ENCODE measurements around the gene ELK4.

The ELK4 gene

GRCh38 chr1:205593532-205593931 is 38.3 kb downstream of the ELK4 start:
- no peak overlapping the region for H3K9ac ChIP-seq (ENCODE audit: low read depth, low read length)
- 0 out of 2 replicates have a peak, but pooled peaks cover under 1% of the 10 kb centered on the region for H3K36me3 ChIP-seq (ENCODE audit: insufficient read depth, low read length)
- H3K4me3 ChIP-seq (ENCODE audit: low read length) = no peak overlapping the region
- no peaks in the 10 kb centered on the region; the same call in 1 of the 2 replicates for H3K4me1 ChIP-seq (ENCODE audit: insufficient read depth, low read length)
- H3K27ac ChIP-seq (ENCODE audit: low read depth, low read length) = no peak overlapping the region
- no peaks in the 10 kb centered on the region for H3K9me3 ChIP-seq (ENCODE audit: insufficient read depth, low read depth, low read length)
- H3K27me3 ChIP-seq (ENCODE audit: insufficient read depth, low read length) = no peaks in the 10 kb centered on the region
- 100% methylated on average over 2 of the region's 4 CpGs for WGBS

- no peaks in the 10 kb centered on the region for H3K9me3 ChIP-seq (ENCODE audit: insufficient read depth, low read depth, low read length)
- H3K27me3 ChIP-seq (ENCODE audit: insufficient read depth, low read length) = no peaks in the 10 kb centered on the region
- WGBS = 86% methylated on average over 14 of the region's 14 CpGs
- H3K4me3 ChIP-seq (ENCODE audit: low read length) = no peak overlapping the region
- H3K9ac ChIP-seq (ENCODE audit: low read depth, low read length) = no peak overlapping the region
- H3K4me1 ChIP-seq (ENCODE audit: insufficient read depth, low read length) = no peaks in the 10 kb centered on the region; the same call in 1 of the 2 replicates
- H3K36me3 ChIP-seq (ENCODE audit: insufficient read depth, low read length) = no peaks in the 10 kb centered on the region
- H3K27ac ChIP-seq (ENCODE audit: low read depth, low read length) = no peak overlapping the region
Observed at GRCh38 chr1:205592443-205593003, 39.3 kb downstream of the ELK4 start.

GRCh38 chr1:205591522-205592351 is 40.1 kb downstream of the ELK4 start:
- Histone ChIP-seq H3K27ac (ENCODE audit: low read depth, low read length) (no peak overlapping the region), H3K9me3 (ENCODE audit: insufficient read depth, low read depth, low read length) (no peaks in the 10 kb centered on the region), H3K4me3 (ENCODE audit: low read length) (peak overlapping the region; percentile 49), H3K27me3 (ENCODE audit: insufficient read depth, low read length) (no peaks in the 10 kb centered on the region), H3K9ac (ENCODE audit: low read depth, low read length) (peak overlapping the region; percentile 62; the same call in 1 of the 2 replicates), H3K36me3 (ENCODE audit: insufficient read depth, low read length) (no peaks in the 10 kb centered on the region), H3K4me1 (ENCODE audit: insufficient read depth, low read length) (no peaks in the 10 kb centered on the region; the same call in 1 of the 2 replicates)
- 11% methylated on average over 36 of the region's 40 CpGs for WGBS

GRCh38 chr1:205590777-205591513 is 40.9 kb downstream of the ELK4 start:
- Histone ChIP-seq H3K36me3 (ENCODE audit: insufficient read depth, low read length) (no peaks in the 10 kb centered on the region), H3K9ac (ENCODE audit: low read depth, low read length) (no peak overlapping the region)

GRCh38 chr1:205590457-205590768 is 41.4 kb downstream of the ELK4 start:
- Histone ChIP-seq H3K27me3 (ENCODE audit: insufficient read depth, low read length) (no peaks in the 10 kb centered on the region), H3K9ac (ENCODE audit: low read depth, low read length) (no peak overlapping the region), H3K4me1 (ENCODE audit: insufficient read depth, low read length) (no peaks in the 10 kb centered on the region; the same call in 1 of the 2 replicates), H3K4me3 (ENCODE audit: low read length) (no peak overlapping the region), H3K27ac (ENCODE audit: low read depth, low read length) (no peak overlapping the region), H3K9me3 (ENCODE audit: insufficient read depth, low read depth, low read length) (no peaks in the 10 kb centered on the region), H3K36me3 (ENCODE audit: insufficient read depth, low read length) (no peaks in the 10 kb centered on the region)
- 87% methylated on average over 5 of the region's 5 CpGs for WGBS

More at GRCh38 chr1:205590777-205591513, 40.9 kb downstream of the ELK4 start:
- no peaks in the 10 kb centered on the region; the same call in 1 of the 2 replicates for H3K4me1 ChIP-seq (ENCODE audit: insufficient read depth, low read length)
- no peak overlapping the region for H3K27ac ChIP-seq (ENCODE audit: low read depth, low read length)
- H3K4me3 ChIP-seq (ENCODE audit: low read length) = no peak overlapping the region
- H3K27me3 ChIP-seq (ENCODE audit: insufficient read depth, low read length) = no peaks in the 10 kb centered on the region
- 82% methylated on average over 9 of the region's 9 CpGs for WGBS
- H3K9me3 ChIP-seq (ENCODE audit: insufficient read depth, low read depth, low read length) = no peaks in the 10 kb centered on the region

GRCh38 chr1:205589618-205590456 is 42.0 kb downstream of the ELK4 start:
- no peaks in the 10 kb centered on the region for H3K27me3 ChIP-seq (ENCODE audit: insufficient read depth, low read length)
- H3K9ac ChIP-seq (ENCODE audit: low read depth, low read length) = no peak overlapping the region
- 91% methylated on average over 7 of the region's 7 CpGs for WGBS
- no peaks in the 10 kb centered on the region for H3K36me3 ChIP-seq (ENCODE audit: insufficient read depth, low read length)
- H3K4me1 ChIP-seq (ENCODE audit: insufficient read depth, low read length) = no peaks in the 10 kb centered on the region; the same call in 1 of the 2 replicates
- no peak overlapping the region for H3K27ac ChIP-seq (ENCODE audit: low read depth, low read length)
- no peaks in the 10 kb centered on the region for H3K9me3 ChIP-seq (ENCODE audit: insufficient read depth, low read depth, low read length)
- no peak overlapping the region for H3K4me3 ChIP-seq (ENCODE audit: low read length)

GRCh38 chr1:205589046-205589445 is 42.8 kb downstream of the ELK4 start:
- Histone ChIP-seq H3K9me3 (ENCODE audit: insufficient read depth, low read depth, low read length) (no peaks in the 10 kb centered on the region), H3K9ac (ENCODE audit: low read depth, low read length) (no peak overlapping the region), H3K36me3 (ENCODE audit: insufficient read depth, low read length) (no peaks in the 10 kb centered on the region), H3K4me1 (ENCODE audit: insufficient read depth, low read length) (no peaks in the 10 kb centered on the region; the same call in 1 of the 2 replicates), H3K4me3 (ENCODE audit: low read length) (no peak overlapping the region), H3K27me3 (ENCODE audit: insufficient read depth, low read length) (no peaks in the 10 kb centered on the region), H3K27ac (ENCODE audit: low read depth, low read length) (no peak overlapping the region)
- WGBS = 92% methylated on average over 7 of the region's 7 CpGs

GRCh38 chr1:205588636-205589035 is 43.2 kb downstream of the ELK4 start:
- Histone ChIP-seq H3K36me3 (ENCODE audit: insufficient read depth, low read length) (no peaks in the 10 kb centered on the region), H3K27me3 (ENCODE audit: insufficient read depth, low read length) (no peaks in the 10 kb centered on the region), H3K4me1 (ENCODE audit: insufficient read depth, low read length) (no peaks in the 10 kb centered on the region; the same call in 1 of the 2 replicates), H3K9ac (ENCODE audit: low read depth, low read length) (no peak overlapping the region), H3K27ac (ENCODE audit: low read depth, low read length) (no peak overlapping the region), H3K9me3 (ENCODE audit: insufficient read depth, low read depth, low read length) (no peaks in the 10 kb centered on the region), H3K4me3 (ENCODE audit: low read length) (no peak overlapping the region)
- 64% methylated on average over 6 of the region's 6 CpGs for WGBS

- Histone ChIP-seq H3K36me3 (ENCODE audit: insufficient read depth, low read length) (no peaks in the 10 kb centered on the region), H3K4me1 (ENCODE audit: insufficient read depth, low read length) (no peaks in the 10 kb centered on the region; the same call in 1 of the 2 replicates), H3K27me3 (ENCODE audit: insufficient read depth, low read length) (no peaks in the 10 kb centered on the region), H3K27ac (ENCODE audit: low read depth, low read length) (no peak overlapping the region), H3K9ac (ENCODE audit: low read depth, low read length) (no peak overlapping the region), H3K4me3 (ENCODE audit: low read length) (no peak overlapping the region), H3K9me3 (ENCODE audit: insufficient read depth, low read depth, low read length) (no peaks in the 10 kb centered on the region)
- 86% methylated on average over 4 of the region's 4 CpGs for WGBS
Observed at GRCh38 chr1:205587581-205587980, 44.2 kb downstream of the ELK4 start.

- H3K9ac ChIP-seq (ENCODE audit: low read depth, low read length) = no peak overlapping the region
- no peaks in the 10 kb centered on the region for H3K4me1 ChIP-seq (ENCODE audit: insufficient read depth, low read length)
- H3K36me3 ChIP-seq (ENCODE audit: insufficient read depth, low read length) = no peaks in the 10 kb centered on the region
- H3K27me3 ChIP-seq (ENCODE audit: insufficient read depth, low read length) = no peaks in the 10 kb centered on the region
- H3K9me3 ChIP-seq (ENCODE audit: insufficient read depth, low read depth, low read length) = no peaks in the 10 kb centered on the region
- 81% methylated on average over 13 of the region's 13 CpGs for WGBS
- H3K4me3 ChIP-seq (ENCODE audit: low read length) = no peak overlapping the region
- no peak overlapping the region for H3K27ac ChIP-seq (ENCODE audit: low read depth, low read length)
Observed at GRCh38 chr1:205585835-205586785, 45.7 kb downstream of the ELK4 start.

All from HUES64 (cell line).